SK-N-MC (cell line): ENCODE data around the gene CREB5.

Source experiments
- EZH2 ChIP-seq: fragments of 200-600 bp; sonication (generic); IDR thresholded peaks from one replicate; pipeline ENCODE4 v1.6.1; 2017; ENCODE audit warnings: antibody characterized with exemption
- POLR2AphosphoS5 ChIP-seq: IDR thresholded peaks from 2 replicates; pipeline ENCODE4 v1.6.1; 2012; ENCODE audit warnings: mild to moderate bottlenecking, low read depth, low read length, borderline replicate concordance

DNA sequence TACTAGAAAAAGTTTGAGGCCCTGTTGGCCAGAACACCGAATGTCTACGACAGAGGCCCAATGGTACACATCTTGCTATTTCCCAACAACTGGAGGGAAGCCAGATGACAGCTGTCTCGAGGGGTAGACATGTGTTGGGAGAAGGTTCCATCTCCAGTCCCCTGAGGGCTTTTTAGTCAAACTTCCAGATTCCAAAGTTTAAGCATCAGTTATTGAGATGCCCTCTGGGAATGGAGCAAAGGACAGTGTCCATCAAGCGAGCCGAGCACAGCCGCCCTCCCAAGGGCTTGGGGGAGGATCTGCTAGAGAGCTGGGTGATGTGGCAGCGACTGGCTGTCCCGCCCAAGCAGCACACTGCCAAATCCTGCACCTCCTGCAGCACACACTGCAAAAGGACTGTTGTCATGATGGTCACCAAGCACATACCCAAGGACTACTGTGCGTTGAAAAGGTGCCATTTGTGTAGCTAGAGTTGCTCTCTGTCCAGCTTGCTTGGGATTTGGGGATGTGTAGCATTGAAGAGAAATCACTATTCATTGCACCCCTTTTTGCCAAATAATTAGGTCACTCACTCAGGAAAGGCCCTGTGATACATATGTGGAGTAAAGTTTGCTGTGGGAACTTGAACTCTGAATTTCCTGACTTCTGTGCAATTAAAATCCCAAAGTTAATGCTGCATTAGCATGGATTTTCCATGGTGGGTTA is 381.2 kb downstream of the CREB5 start:
- TF ChIP-seq POLR2AphosphoS5 (no peak), EZH2 (no peak)
